Measurements from ENCODE around the gene COL6A1.
"Not testable (repeated sequence)": the region's sequence is repeated elsewhere in the genome, so short reads cannot be mapped to it uniquely, and the experiment has no call there.

DNA sequence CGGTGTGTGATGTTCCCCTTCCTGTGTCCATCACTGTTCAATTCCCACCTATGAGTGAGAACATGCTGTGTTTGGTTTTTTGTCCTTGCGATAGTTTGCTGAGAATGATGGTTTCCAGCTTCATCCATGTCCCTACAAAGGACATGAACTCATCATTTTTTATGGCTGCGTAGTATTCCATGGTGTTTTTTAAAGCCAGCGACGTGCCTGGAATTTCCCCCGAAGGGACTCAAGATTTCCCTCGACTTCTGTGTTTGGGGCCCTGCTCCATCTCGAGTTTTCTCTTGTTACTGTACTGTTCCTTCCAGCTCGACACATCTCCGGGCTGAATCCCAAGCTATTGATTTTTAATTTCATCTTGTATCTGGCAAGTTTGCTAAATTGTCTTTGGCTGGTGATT, 29.0 kb upstream of the COL6A1 start:
- TF ChIP-seq PBX3 (IDR thresholded peaks at IDR 0.05); CTCF (IDR thresholded peaks at IDR 0.05); GATA2 (CRISPR knock-in tag; IDR thresholded peaks at IDR 0.05); YY1 (IDR thresholded peaks at IDR 0.05; ENCODE audit: low read depth); GABPA (IDR thresholded peaks at IDR 0.05; ENCODE audit: low read depth); JUND (IDR thresholded peaks at IDR 0.05); POLR2AphosphoS5 (IDR thresholded peaks at IDR 0.05; ENCODE audit: low read depth, low read length); TEAD4 (IDR thresholded peaks at IDR 0.05; ENCODE audit: borderline replicate concordance, insufficient read depth); EP300 (IDR thresholded peaks at IDR 0.05; ENCODE audit: borderline replicate concordance in 1 of 2, low read depth in 1 of 2, low read length in 1 of 2); TAF1 (IDR thresholded peaks at IDR 0.05; ENCODE audit: borderline replicate concordance, low read depth, low read length); FOSL2 (IDR thresholded peaks at IDR 0.05; ENCODE audit: borderline replicate concordance, low read depth); TCF12 (IDR thresholded peaks at IDR 0.05): not testable (repeated sequence)
- TF ChIP-seq, protein P1, sequence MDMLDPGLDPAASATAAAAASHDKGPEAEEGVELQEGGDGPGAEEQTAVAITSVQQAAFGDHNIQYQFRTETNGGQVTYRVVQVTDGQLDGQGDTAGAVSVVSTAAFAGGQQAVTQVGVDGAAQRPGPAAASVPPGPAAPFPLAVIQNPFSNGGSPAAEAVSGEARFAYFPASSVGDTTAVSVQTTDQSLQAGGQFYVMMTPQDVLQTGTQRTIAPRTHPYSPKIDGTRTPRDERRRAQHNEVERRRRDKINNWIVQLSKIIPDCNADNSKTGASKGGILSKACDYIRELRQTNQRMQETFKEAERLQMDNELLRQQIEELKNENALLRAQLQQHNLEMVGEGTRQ (IDR thresholded peaks at IDR 0.05; ENCODE audit: borderline replicate concordance, low read depth, low read length), result not testable (repeated sequence)
- TF ChIP-seq, protein P2, sequence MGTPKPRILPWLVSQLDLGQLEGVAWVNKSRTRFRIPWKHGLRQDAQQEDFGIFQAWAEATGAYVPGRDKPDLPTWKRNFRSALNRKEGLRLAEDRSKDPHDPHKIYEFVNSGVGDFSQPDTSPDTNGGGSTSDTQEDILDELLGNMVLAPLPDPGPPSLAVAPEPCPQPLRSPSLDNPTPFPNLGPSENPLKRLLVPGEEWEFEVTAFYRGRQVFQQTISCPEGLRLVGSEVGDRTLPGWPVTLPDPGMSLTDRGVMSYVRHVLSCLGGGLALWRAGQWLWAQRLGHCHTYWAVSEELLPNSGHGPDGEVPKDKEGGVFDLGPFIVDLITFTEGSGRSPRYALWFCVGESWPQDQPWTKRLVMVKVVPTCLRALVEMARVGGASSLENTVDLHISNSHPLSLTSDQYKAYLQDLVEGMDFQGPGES (IDR thresholded peaks at IDR 0.05; ENCODE audit: low read depth, low read length), result not testable (repeated sequence)
